Activated naive CD4-positive, alpha-beta T cell treated with anti-CD3 and anti-CD28 coated beads for 36 hours (primary cell): Measurements from ENCODE around the gene PHLPP2. TPM values are rescaled to one million over a fixed set of nuclear protein-coding genes. Genes with fewer than 3 reads are reported as not detected.

Experiments
- CTCF ChIA-PET: fragments of 350-600 bp; sonication (Branson Sonifier 250); formaldehyde crosslinking; loops from one replicate; lab custom pipeline; 2021; ENCODE audit warnings: antibody characterized with exemption; lab: Charles Lee
- DNase-seq: peaks from one replicate; pipeline ENCODE4 v3.0.0-alpha.2; 2020
- H3K27ac Mint-ChIP-seq: one replicate; pipeline ENCODE4 v1.8.0; 2021; ENCODE audit warnings: mild to moderate bottlenecking, mixed read lengths
- H3K27me3 Mint-ChIP-seq: one replicate; pipeline ENCODE4 v1.8.0; 2021; ENCODE audit warnings: low read depth, mixed read lengths
- H3K36me3 Mint-ChIP-seq: one replicate; pipeline ENCODE4 v1.8.0; 2021; ENCODE audit warnings: low read depth, mixed read lengths
- H3K4me1 Mint-ChIP-seq: one replicate; pipeline ENCODE4 v1.8.0; 2021; ENCODE audit warnings: low read depth, mixed read lengths
- H3K4me3 Mint-ChIP-seq: one replicate; pipeline ENCODE4 v1.8.0; 2021; ENCODE audit warnings: mild to moderate bottlenecking, moderate library complexity, mixed read lengths
- H3K9me3 Mint-ChIP-seq: one replicate; pipeline ENCODE4 v1.8.0; 2021; ENCODE audit warnings: mixed read lengths
- intact Hi-C: fragments of 100-400 bp; cut with micrococcal nuclease; formaldehyde crosslinking; loops from one replicate; pipeline ENCODE4 v1.15.1; 2023
- total RNA-seq, 2 experiments: library from RNA; stranded (reverse); gene quantifications; one replicate each; pipeline ENCODE4 v1.2.3, GENCODE V29; 2021

Gene PHLPP2
- total RNA-seq, 2 experiments from 2014 or later, result 6.0 to 6.9 TPM

- CTCF ChIA-PET, result no interaction called here
- Mint-ChIP-seq H3K4me1 (peaks cover 6% of the 10 kb centered on the region), H3K9me3 (no peaks in the 10 kb centered on the region), H3K27me3 (no peaks in the 10 kb centered on the region), H3K36me3 (peaks cover 12% of the 10 kb centered on the region), H3K27ac (no peak overlapping the region), H3K4me3 (no peak overlapping the region)
- no peak for DNase-seq
- intact Hi-C loops, result no loop called here
These were observed 49.1 kb downstream of the PHLPP2 start for GRCh38 chr16:71675380-71675779.

- no peak overlapping the region for H3K27ac Mint-ChIP-seq
- DNase-seq, result no peak
- H3K36me3 Mint-ChIP-seq, result peaks cover 14% of the 10 kb centered on the region
- intact Hi-C loops, result no loop called here
- H3K4me1 Mint-ChIP-seq, result peaks cover 6% of the 10 kb centered on the region
- H3K27me3 Mint-ChIP-seq, result no peaks in the 10 kb centered on the region
- no peak overlapping the region for H3K4me3 Mint-ChIP-seq
- CTCF ChIA-PET, result no interaction called here
- no peaks in the 10 kb centered on the region for H3K9me3 Mint-ChIP-seq
These were observed 50.3 kb downstream of the PHLPP2 start for GRCh38 chr16:71674229-71674628.

- CTCF ChIA-PET, result no interaction called here
- Mint-ChIP-seq H3K36me3 (peaks cover 14% of the 10 kb centered on the region), H3K4me3 (no peak overlapping the region), H3K27me3 (no peaks in the 10 kb centered on the region), H3K4me1 (peaks cover 6% of the 10 kb centered on the region), H3K27ac (no peak overlapping the region), H3K9me3 (no peaks in the 10 kb centered on the region)
- no peak for DNase-seq
- intact Hi-C loops, result no loop called here
These were observed 50.9 kb downstream of the PHLPP2 start for GRCh38 chr16:71673582-71673973.

- no peak overlapping the region for H3K4me3 Mint-ChIP-seq
- peaks cover 6% of the 10 kb centered on the region for H3K4me1 Mint-ChIP-seq
- no peaks in the 10 kb centered on the region for H3K27me3 Mint-ChIP-seq
- DNase-seq, result peak; percentile 6
- no peaks in the 10 kb centered on the region for H3K9me3 Mint-ChIP-seq
- H3K36me3 Mint-ChIP-seq, result peaks cover 14% of the 10 kb centered on the region
- no peak overlapping the region for H3K27ac Mint-ChIP-seq
- intact Hi-C loops, result no loop called here
- CTCF ChIA-PET, result interaction anchor here (2.0 kb wide), 1 partner anchor 288 kb away, joined by 5 read pairs; no protein-coding TSS in a partner anchor
These were observed 51.5 kb downstream of the PHLPP2 start for GRCh38 chr16:71672803-71673581.

GRCh38 chr16:71672125-71672524, 52.4 kb downstream of the PHLPP2 start:
- CTCF ChIA-PET, result interaction anchor here (0.6 to 2.0 kb wide), 2 partner anchors 62 to 289 kb away, joined by 3 to 5 read pairs; no protein-coding TSS in a partner anchor
- H3K27me3 Mint-ChIP-seq, result no peaks in the 10 kb centered on the region
- no peak overlapping the region for H3K27ac Mint-ChIP-seq
- H3K36me3 Mint-ChIP-seq, result peaks cover 16% of the 10 kb centered on the region
- H3K4me1 Mint-ChIP-seq, result peaks cover 4% of the 10 kb centered on the region
- intact Hi-C loops, result no loop called here
- DNase-seq, result no peak
- H3K9me3 Mint-ChIP-seq, result no peaks in the 10 kb centered on the region
- no peak overlapping the region for H3K4me3 Mint-ChIP-seq

- no peaks in the 10 kb centered on the region for H3K9me3 Mint-ChIP-seq
- H3K27ac Mint-ChIP-seq, result no peak overlapping the region
- DNase-seq, result no peak
- peaks cover 18% of the 10 kb centered on the region for H3K36me3 Mint-ChIP-seq
- H3K4me3 Mint-ChIP-seq, result no peak overlapping the region
- CTCF ChIA-PET, result interaction anchor here (2.0 kb wide), 1 partner anchor 290 kb away, joined by 5 read pairs; no protein-coding TSS in a partner anchor
- intact Hi-C loops, result no loop called here
- H3K4me1 Mint-ChIP-seq, result peaks cover 4% of the 10 kb centered on the region
- H3K27me3 Mint-ChIP-seq, result no peaks in the 10 kb centered on the region
These were observed 53.3 kb downstream of the PHLPP2 start for GRCh38 chr16:71671165-71671564.

- H3K27me3 Mint-ChIP-seq, result no peaks in the 10 kb centered on the region
- CTCF ChIA-PET, result no interaction called here
- H3K36me3 Mint-ChIP-seq, result peaks cover 18% of the 10 kb centered on the region
- peaks cover 4% of the 10 kb centered on the region for H3K4me1 Mint-ChIP-seq
- no peak overlapping the region for H3K27ac Mint-ChIP-seq
- intact Hi-C loops, result no loop called here
- no peak for DNase-seq
- H3K9me3 Mint-ChIP-seq, result no peaks in the 10 kb centered on the region
- no peak overlapping the region for H3K4me3 Mint-ChIP-seq
These were observed 54.0 kb downstream of the PHLPP2 start for GRCh38 chr16:71670537-71670936.

GRCh38 chr16:71669926-71670536, 54.5 kb downstream of the PHLPP2 start:
- no peak overlapping the region for H3K4me3 Mint-ChIP-seq
- CTCF ChIA-PET, result no interaction called here
- intact Hi-C loops, result no loop called here
- no peak for DNase-seq
- H3K36me3 Mint-ChIP-seq, result peaks cover 16% of the 10 kb centered on the region
- peaks cover 4% of the 10 kb centered on the region for H3K4me1 Mint-ChIP-seq
- H3K27me3 Mint-ChIP-seq, result no peaks in the 10 kb centered on the region
- H3K9me3 Mint-ChIP-seq, result no peaks in the 10 kb centered on the region
- H3K27ac Mint-ChIP-seq, result no peak overlapping the region

GRCh38 chr16:71666928-71667707, 57.4 kb downstream of the PHLPP2 start:
- H3K4me1 Mint-ChIP-seq, result no peaks in the 10 kb centered on the region
- no peak overlapping the region for H3K4me3 Mint-ChIP-seq
- CTCF ChIA-PET, result no interaction called here
- intact Hi-C loops, result no loop called here
- peaks cover 13% of the 10 kb centered on the region for H3K36me3 Mint-ChIP-seq
- H3K9me3 Mint-ChIP-seq, result no peaks in the 10 kb centered on the region
- DNase-seq, result no peak
- no peak overlapping the region for H3K27ac Mint-ChIP-seq
- no peaks in the 10 kb centered on the region for H3K27me3 Mint-ChIP-seq

- Mint-ChIP-seq H3K36me3 (peaks cover 11% of the 10 kb centered on the region), H3K27ac (no peak overlapping the region), H3K27me3 (no peaks in the 10 kb centered on the region), H3K4me1 (no peaks in the 10 kb centered on the region), H3K9me3 (no peaks in the 10 kb centered on the region), H3K4me3 (no peak overlapping the region)
- intact Hi-C loops, result no loop called here
- no peak for DNase-seq
- CTCF ChIA-PET, result no interaction called here
These were observed 58.2 kb downstream of the PHLPP2 start for GRCh38 chr16:71666264-71666663.

GRCh38 chr16:71659471-71659870, 65.0 kb downstream of the PHLPP2 start:
- H3K4me3 Mint-ChIP-seq, result no peak overlapping the region
- intact Hi-C loops, result no loop called here
- H3K4me1 Mint-ChIP-seq, result no peaks in the 10 kb centered on the region
- peaks cover 12% of the 10 kb centered on the region for H3K36me3 Mint-ChIP-seq
- CTCF ChIA-PET, result interaction anchor here (0.9 kb wide), 1 partner anchor 9 kb away, joined by 3 read pairs; no protein-coding TSS in a partner anchor
- H3K27me3 Mint-ChIP-seq, result no peaks in the 10 kb centered on the region
- no peak overlapping the region for H3K27ac Mint-ChIP-seq
- no peaks in the 10 kb centered on the region for H3K9me3 Mint-ChIP-seq
- no peak for DNase-seq

- H3K27me3 Mint-ChIP-seq, result no peaks in the 10 kb centered on the region
- no peak overlapping the region for H3K27ac Mint-ChIP-seq
- no peak overlapping the region for H3K4me3 Mint-ChIP-seq
- DNase-seq, result no peak
- peaks cover 12% of the 10 kb centered on the region for H3K36me3 Mint-ChIP-seq
- no peaks in the 10 kb centered on the region for H3K9me3 Mint-ChIP-seq
- CTCF ChIA-PET, result no interaction called here
- no peaks in the 10 kb centered on the region for H3K4me1 Mint-ChIP-seq
- intact Hi-C loops, result no loop called here
These were observed 65.7 kb downstream of the PHLPP2 start for GRCh38 chr16:71658771-71659170.
